SK-N-SH (cell line): ENCODE data around the gene ABLIM1. TPM values are rescaled to one million over a fixed set of nuclear protein-coding genes. Genes with fewer than 3 reads are reported as not detected.

Experiments used
- CTCF ChIA-PET: fragments of 300-600, 350-600 bp; formaldehyde crosslinking; extraction: SDS; loops from one replicate; lab custom pipeline; 2021; lab: Yijun Ruan, JAX
- POLR2A ChIA-PET: fragments of 350-600 bp; sonication (Branson Sonifier 250); formaldehyde crosslinking; extraction: SDS; loops from one replicate; lab custom pipeline; 2020; ENCODE audit warnings: antibody characterized with exemption, inconsistent platforms; lab: Yijun Ruan, JAX
- DNase-seq: peaks from one replicate; pipeline ENCODE4 v3.0.0; 2012
- H2AFZ ChIP-seq: fragments of 200-600 bp; sonication (generic); 2 replicates; pipeline ENCODE4 v1.8.1; 2016; ENCODE audit warnings: antibody characterized with exemption, mild to moderate bottlenecking, low read depth
- H3F3A ChIP-seq: fragments of 200-600 bp; sonication (generic); replicated peaks from 2 replicates; pipeline ENCODE3; 2016; ENCODE audit warnings: antibody characterized with exemption, mild to moderate bottlenecking; ENCODE audit not compliant: insufficient read depth
- H3K27ac ChIP-seq, 2 experiments: fragments of 200-500 bp in 1 of 2; fragments of 200-600 bp in 1 of 2; sonication (Bioruptor generic) in 1 of 2; sonication (generic), shearing (Covaris generic) in 1 of 2; 2 replicates each; pipeline versions ENCODE4 v1.5.1 to v1.6.1; 2014 to 2016; ENCODE audit warnings: low read depth in 2 of 2, inconsistent platforms in 1 of 2, low read length in 1 of 2, mild to moderate bottlenecking in 1 of 2, mixed read lengths in 1 of 2
- H3K27me3 ChIP-seq: fragments of 200-600 bp; sonication (generic), shearing (Covaris generic); 2 replicates; pipeline ENCODE4 v1.6.1; 2016; ENCODE audit warnings: mixed run types; ENCODE audit not compliant: insufficient read depth
- H3K36me3 ChIP-seq, 2 experiments: fragments of 200-500 bp in 1 of 2; fragments of 200-600 bp in 1 of 2; sonication (Bioruptor generic) in 1 of 2; sonication (generic) in 1 of 2; replicated peaks in 1 of 2; 2 replicates each; pipeline versions ENCODE3 to v1.5.1; 2014 to 2016; ENCODE audit warnings: low read length in 1 of 2, mild to moderate bottlenecking in 1 of 2; ENCODE audit not compliant: insufficient read depth in 2 of 2, control insufficient read depth in 1 of 2
- H3K4me1 ChIP-seq, 2 experiments: fragments of 200-500 bp in 1 of 2; fragments of 200-600 bp in 1 of 2; sonication (Bioruptor generic) in 1 of 2; sonication (generic), shearing (Covaris generic) in 1 of 2; 2 replicates each; pipeline versions ENCODE4 v1.5.1 to v1.6.1; 2014 to 2016; ENCODE audit warnings: low read depth in 1 of 2, low read length in 1 of 2, mixed run types in 1 of 2; ENCODE audit not compliant: insufficient read depth in 2 of 2, control insufficient read depth in 1 of 2
- H3K4me2 ChIP-seq: fragments of 200-600 bp; sonication (generic), shearing (Covaris generic); 2 replicates; pipeline ENCODE4 v1.6.1; 2017; ENCODE audit warnings: mixed run types
- H3K4me3 ChIP-seq, 2 experiments: fragments of 200-500 bp in 1 of 2; fragments of 200-600 bp in 1 of 2; sonication (Bioruptor generic) in 1 of 2; sonication (generic), shearing (Covaris generic) in 1 of 2; 2 replicates each; pipeline versions ENCODE4 v1.5.1 to v1.8.1; 2014 to 2016; ENCODE audit warnings: low read depth in 2 of 2, inconsistent platforms in 1 of 2, low read length in 1 of 2, mild to moderate bottlenecking in 1 of 2, mixed read lengths in 1 of 2, moderate library complexity in 1 of 2
- H3K79me2 ChIP-seq: fragments of 200-600 bp; sonication (generic); 2 replicates; pipeline ENCODE4 v1.8.1; 2017; ENCODE audit warnings: mild to moderate bottlenecking; ENCODE audit not compliant: insufficient read depth
- H3K9ac ChIP-seq: fragments of 200-600 bp; sonication (generic); 2 replicates; pipeline ENCODE4 v1.6.1; 2017; ENCODE audit warnings: mixed run types
- H3K9me2 ChIP-seq: fragments of 200-600 bp; sonication (generic); 2 replicates; pipeline ENCODE4 v1.6.1; 2017; ENCODE audit warnings: mixed run types
- H3K9me3 ChIP-seq: fragments of 200-600 bp; sonication (generic); 2 replicates; pipeline ENCODE4 v1.6.1; 2017; ENCODE audit warnings: mixed run types, mild to moderate bottlenecking, moderate library complexity
- H4K20me1 ChIP-seq: fragments of 200-600 bp; sonication (generic); 2 replicates; pipeline ENCODE4 v1.6.1; 2017; ENCODE audit warnings: mild to moderate bottlenecking, mixed run types; ENCODE audit not compliant: insufficient read depth
- CHD2 ChIP-seq: fragments of 150-350 bp; IDR thresholded peaks from 2 replicates; pipeline ENCODE4 v1.6.1; 2018; ENCODE audit warnings: low read length; ENCODE audit not compliant: partially characterized antibody
- EP300 ChIP-seq, 2 experiments: IDR thresholded peaks; 2 replicates each; pipeline versions ENCODE4 v1.4.0 to v1.6.1; 2012; ENCODE audit warnings: borderline replicate concordance in 1 of 2, low read depth in 1 of 2, low read length in 1 of 2
- EZH2phosphoT487 ChIP-seq: fragments of 200-600 bp; sonication (generic); IDR thresholded peaks from 2 replicates; pipeline ENCODE4 v1.6.1; 2017; ENCODE audit warnings: low read depth, mixed run types, mild to moderate bottlenecking, antibody characterized with exemption, moderate library complexity, borderline replicate concordance
- FOSL2 ChIP-seq: IDR thresholded peaks from 2 replicates; pipeline ENCODE4 v1.4.0; 2012; ENCODE audit warnings: low read depth, mild to moderate bottlenecking, moderate library complexity, borderline replicate concordance
- FOXJ3 ChIP-seq: sonication (generic); formaldehyde crosslinking; IDR thresholded peaks from 2 replicates; pipeline ENCODE4 v1.5.1; 2020; ENCODE audit warnings: mild to moderate bottlenecking, missing genetic modification reagents
- GABPA ChIP-seq: IDR thresholded peaks from 2 replicates; pipeline ENCODE4 v1.4.0; 2012; ENCODE audit warnings: low read depth, mild to moderate bottlenecking
- GATA2 ChIP-seq: sonication (generic); formaldehyde crosslinking; IDR thresholded peaks from 2 replicates; pipeline ENCODE4 v1.5.0; 2020; ENCODE audit warnings: mild to moderate bottlenecking, missing genetic modification reagents
- MEF2A ChIP-seq: IDR thresholded peaks from 2 replicates; pipeline ENCODE4 v1.4.0; 2012; ENCODE audit warnings: low read depth, borderline replicate concordance
- NFIC ChIP-seq: IDR thresholded peaks from 2 replicates; pipeline ENCODE4 v1.4.0; 2012; ENCODE audit warnings: borderline replicate concordance
- NRF1 ChIP-seq: IDR thresholded peaks from 2 replicates; pipeline ENCODE4 v1.6.1; 2012; ENCODE audit warnings: low read depth, mild to moderate bottlenecking, low read length
- RFX5 ChIP-seq: IDR thresholded peaks from 2 replicates; pipeline ENCODE4 v1.6.1; 2012; ENCODE audit warnings: mild to moderate bottlenecking, improper control_type of control experiment, low read length
- RXRA ChIP-seq: IDR thresholded peaks from 2 replicates; pipeline ENCODE4 v1.4.0; 2012; ENCODE audit warnings: low read depth, mild to moderate bottlenecking, borderline replicate concordance
- SIN3A ChIP-seq: IDR thresholded peaks from 2 replicates; pipeline ENCODE4 v1.6.1; 2012; ENCODE audit warnings: low read depth, mild to moderate bottlenecking, low read length, moderate library complexity, borderline replicate concordance
- TCF12 ChIP-seq: IDR thresholded peaks from 2 replicates; pipeline ENCODE4 v1.4.0; 2012
- TEAD4 ChIP-seq: IDR thresholded peaks from 2 replicates; pipeline ENCODE4 v1.4.0; 2012; ENCODE audit warnings: mild to moderate bottlenecking, borderline replicate concordance; ENCODE audit not compliant: insufficient read depth
- WGBS: methylation state at CpG from one replicate; pipeline ENCODE4 v1.1.6; 2017; ENCODE audit warnings: low lambda C conversion rate; 5-methylcytosine and 5-hydroxymethylcytosine counted together
- polyA plus RNA-seq, 3 experiments: library from polyadenylated mRNA; depleted of rRNA; stranded (reverse); fragments of >200 nt; gene quantifications; 2 replicates each; pipeline ENCODE4 v1.2.3, GENCODE V29; 2012
- TF ChIP-seq, protein P1 (sequence below): fragments of 150-350 bp; IDR thresholded peaks from 2 replicates; pipeline ENCODE4 v1.6.1; 2016; ENCODE audit warnings: mild to moderate bottlenecking, low read depth, low read length
- TF ChIP-seq, protein P2 (sequence below): IDR thresholded peaks from 2 replicates; pipeline ENCODE4 v1.4.0; 2012; ENCODE audit warnings: low read depth, borderline replicate concordance
- TF ChIP-seq, protein P3 (sequence below): fragments of 200-600 bp; sonication (generic); IDR thresholded peaks from 2 replicates; pipeline ENCODE4 v1.6.1; 2017; ENCODE audit warnings: antibody characterized with exemption, mild to moderate bottlenecking, moderate library complexity
- TF ChIP-seq, protein P4 (sequence below): fragments of 150-350 bp; IDR thresholded peaks from 2 replicates; pipeline ENCODE4 v1.6.1; 2017; ENCODE audit warnings: antibody characterized with exemption, low read length, low read depth, borderline replicate concordance

ABLIM1 gene
- polyA plus RNA-seq, 1 of the 3 experiments (the other 2 are of a cell fraction): 16.1 TPM

DNA sequence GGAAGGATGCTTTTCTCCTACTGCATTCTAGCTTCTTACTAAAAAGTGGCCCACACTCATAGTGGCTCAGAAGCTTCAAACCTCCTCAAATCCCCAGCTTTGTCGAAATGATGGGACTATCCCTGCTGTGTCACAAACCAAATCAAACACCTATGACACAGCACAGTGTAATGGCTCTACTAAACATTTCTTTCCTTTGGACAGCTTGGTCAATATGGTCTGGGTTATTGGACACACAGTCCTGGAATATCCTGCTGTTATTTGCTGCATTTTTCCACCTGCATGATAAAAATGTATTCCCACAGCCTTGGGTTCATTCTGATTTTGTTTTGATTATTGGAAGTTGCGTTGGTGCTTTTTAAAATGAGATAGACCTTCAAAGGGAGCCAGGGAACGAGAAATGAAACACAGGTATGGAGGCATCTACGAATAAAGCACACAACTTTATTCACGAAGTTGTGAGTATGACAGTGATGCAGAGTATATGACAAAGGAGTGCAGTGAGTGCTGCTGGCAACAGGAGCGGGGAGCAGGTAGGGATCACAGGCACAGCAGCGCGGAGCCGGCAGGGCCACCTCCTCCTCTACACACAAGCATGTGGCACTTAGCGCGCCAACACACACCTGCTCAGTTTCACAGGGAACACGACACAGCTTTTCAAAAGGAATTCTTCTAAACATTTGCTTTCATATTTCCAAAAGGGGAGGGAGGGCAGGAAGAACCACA is 227.2 kb downstream of the ABLIM1 start:
- Histone ChIP-seq H3K9me3 (no peaks in the 10 kb centered on the region), H3K36me3 (peaks cover 2 to 14% of the 10 kb centered on the region in 2 experiments), H3K79me2 (no peaks in the 10 kb centered on the region), H4K20me1 (no peaks in the 10 kb centered on the region), H3K4me3 (no peak overlapping the region), H2AFZ (no peak overlapping the region), H3K27ac (no peak overlapping the region), H3K4me1 (peaks cover 0 to 4% of the 10 kb centered on the region in 2 experiments; a peak in 1 of 4 replicates), H3K27me3 (0 out of 2 replicates have a peak, but pooled peaks cover 4% of the 10 kb centered on the region)
- CTCF ChIA-PET: interaction anchor here (1.1 to 2.3 kb wide), 4 partner anchors 14 to 127 kb away, joined by 4 to 10 read pairs (median 4); no protein-coding TSS in a partner anchor
- TF ChIP-seq RFX5 (no peak), EZH2phosphoT487 (no peak)
- TF ChIP-seq, protein P1, sequence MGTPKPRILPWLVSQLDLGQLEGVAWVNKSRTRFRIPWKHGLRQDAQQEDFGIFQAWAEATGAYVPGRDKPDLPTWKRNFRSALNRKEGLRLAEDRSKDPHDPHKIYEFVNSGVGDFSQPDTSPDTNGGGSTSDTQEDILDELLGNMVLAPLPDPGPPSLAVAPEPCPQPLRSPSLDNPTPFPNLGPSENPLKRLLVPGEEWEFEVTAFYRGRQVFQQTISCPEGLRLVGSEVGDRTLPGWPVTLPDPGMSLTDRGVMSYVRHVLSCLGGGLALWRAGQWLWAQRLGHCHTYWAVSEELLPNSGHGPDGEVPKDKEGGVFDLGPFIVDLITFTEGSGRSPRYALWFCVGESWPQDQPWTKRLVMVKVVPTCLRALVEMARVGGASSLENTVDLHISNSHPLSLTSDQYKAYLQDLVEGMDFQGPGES: no peak
- TF ChIP-seq, protein P2, sequence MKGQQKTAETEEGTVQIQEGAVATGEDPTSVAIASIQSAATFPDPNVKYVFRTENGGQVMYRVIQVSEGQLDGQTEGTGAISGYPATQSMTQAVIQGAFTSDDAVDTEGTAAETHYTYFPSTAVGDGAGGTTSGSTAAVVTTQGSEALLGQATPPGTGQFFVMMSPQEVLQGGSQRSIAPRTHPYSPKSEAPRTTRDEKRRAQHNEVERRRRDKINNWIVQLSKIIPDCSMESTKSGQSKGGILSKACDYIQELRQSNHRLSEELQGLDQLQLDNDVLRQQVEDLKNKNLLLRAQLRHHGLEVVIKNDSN: no peak
- TF ChIP-seq, all 33 proteins: peak for 0
- no peak overlapping the region for H3K9ac ChIP-seq
- 87% methylated on average over 12 of the region's 12 CpGs for WGBS
- H3F3A ChIP-seq: no peaks in the 10 kb centered on the region
- POLR2A ChIA-PET: no interaction called here
- no peak overlapping the region for H3K4me2 ChIP-seq
- DNase-seq: no peak
- no peaks in the 10 kb centered on the region for H3K9me2 ChIP-seq

DNA sequence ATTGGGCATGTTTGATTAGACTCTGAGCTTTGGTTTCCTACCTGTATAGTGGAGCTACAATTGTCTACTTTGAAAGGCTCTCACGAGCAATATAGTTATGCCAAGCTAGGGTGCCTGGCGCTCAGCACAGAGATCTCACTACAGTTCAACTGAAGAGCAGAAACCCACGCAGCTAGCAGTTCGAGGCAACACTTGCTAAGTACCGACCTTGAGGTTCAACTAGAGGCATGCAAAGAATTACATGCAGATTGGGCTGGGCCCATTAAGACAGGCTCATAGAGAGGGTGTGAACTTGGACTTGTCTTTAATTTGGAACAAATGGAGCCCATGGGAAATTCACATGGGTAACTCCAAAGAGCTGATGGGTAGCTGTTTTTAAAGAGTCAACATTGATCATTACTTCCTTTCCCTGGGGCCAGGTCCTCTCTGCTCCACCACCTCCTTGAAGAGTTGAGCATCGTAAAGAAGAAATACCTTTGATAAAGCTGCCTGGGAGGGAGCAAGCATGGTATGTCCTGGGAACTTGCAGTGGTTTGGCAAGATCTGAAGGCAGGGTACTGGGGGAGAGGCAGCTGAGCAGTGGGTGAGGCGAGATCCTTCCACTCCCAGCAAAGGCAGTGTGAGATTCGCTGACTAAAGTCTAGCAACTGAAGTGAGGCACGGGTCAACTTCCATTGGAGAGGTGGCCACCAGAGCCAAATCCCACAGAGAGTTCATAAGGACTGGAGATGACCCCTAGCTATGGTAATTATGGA is 228.3 kb downstream of the ABLIM1 start:
- Histone ChIP-seq H3K79me2 (no peaks in the 10 kb centered on the region), H3K27ac (no peak overlapping the region)
- 85% methylated on average over 9 of the region's 9 CpGs for WGBS
- TF ChIP-seq GABPA (no peak), TEAD4 (no peak), SIN3A (no peak), MEF2A (no peak), TCF12 (no peak), FOXJ3 (CRISPR knock-in tag) (no peak), EZH2phosphoT487 (no peak), NRF1 (no peak), RXRA (no peak), CHD2 (no peak), EP300 (IDR thresholded peaks at IDR 0.05; ENCODE audit: borderline replicate concordance in 1 of 2, low read depth in 1 of 2, low read length in 1 of 2) (no peak), RFX5 (no peak), GATA2 (no peak), NFIC (no peak), FOSL2 (no peak)
- TF ChIP-seq, protein P3, sequence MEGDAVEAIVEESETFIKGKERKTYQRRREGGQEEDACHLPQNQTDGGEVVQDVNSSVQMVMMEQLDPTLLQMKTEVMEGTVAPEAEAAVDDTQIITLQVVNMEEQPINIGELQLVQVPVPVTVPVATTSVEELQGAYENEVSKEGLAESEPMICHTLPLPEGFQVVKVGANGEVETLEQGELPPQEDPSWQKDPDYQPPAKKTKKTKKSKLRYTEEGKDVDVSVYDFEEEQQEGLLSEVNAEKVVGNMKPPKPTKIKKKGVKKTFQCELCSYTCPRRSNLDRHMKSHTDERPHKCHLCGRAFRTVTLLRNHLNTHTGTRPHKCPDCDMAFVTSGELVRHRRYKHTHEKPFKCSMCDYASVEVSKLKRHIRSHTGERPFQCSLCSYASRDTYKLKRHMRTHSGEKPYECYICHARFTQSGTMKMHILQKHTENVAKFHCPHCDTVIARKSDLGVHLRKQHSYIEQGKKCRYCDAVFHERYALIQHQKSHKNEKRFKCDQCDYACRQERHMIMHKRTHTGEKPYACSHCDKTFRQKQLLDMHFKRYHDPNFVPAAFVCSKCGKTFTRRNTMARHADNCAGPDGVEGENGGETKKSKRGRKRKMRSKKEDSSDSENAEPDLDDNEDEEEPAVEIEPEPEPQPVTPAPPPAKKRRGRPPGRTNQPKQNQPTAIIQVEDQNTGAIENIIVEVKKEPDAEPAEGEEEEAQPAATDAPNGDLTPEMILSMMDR: no peak
- TF ChIP-seq, protein P4, sequence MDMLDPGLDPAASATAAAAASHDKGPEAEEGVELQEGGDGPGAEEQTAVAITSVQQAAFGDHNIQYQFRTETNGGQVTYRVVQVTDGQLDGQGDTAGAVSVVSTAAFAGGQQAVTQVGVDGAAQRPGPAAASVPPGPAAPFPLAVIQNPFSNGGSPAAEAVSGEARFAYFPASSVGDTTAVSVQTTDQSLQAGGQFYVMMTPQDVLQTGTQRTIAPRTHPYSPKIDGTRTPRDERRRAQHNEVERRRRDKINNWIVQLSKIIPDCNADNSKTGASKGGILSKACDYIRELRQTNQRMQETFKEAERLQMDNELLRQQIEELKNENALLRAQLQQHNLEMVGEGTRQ: no peak
- TF ChIP-seq, all 33 proteins: peak for 0
- Histone ChIP-seq H4K20me1 (no peaks in the 10 kb centered on the region), H3K27me3 (0 out of 2 replicates have a peak, but pooled peaks cover 4% of the 10 kb centered on the region), H3K9ac (no peak overlapping the region), H3K4me1 (peaks cover 0 to 4% of the 10 kb centered on the region in 2 experiments; a peak in 1 of 4 replicates), H3K4me2 (no peak overlapping the region), H3F3A (no peaks in the 10 kb centered on the region), H3K9me3 (no peaks in the 10 kb centered on the region), H3K36me3 (peaks cover 2 to 9% of the 10 kb centered on the region in 2 experiments), H3K9me2 (no peaks in the 10 kb centered on the region), H3K4me3 (no peak overlapping the region), H2AFZ (no peak overlapping the region)
- ChIA-PET CTCF (interaction anchor here (0.8 to 2.3 kb wide), 7 partner anchors 11 to 357 kb away, joined by 3 to 10 read pairs (median 4); no protein-coding TSS in a partner anchor), POLR2A (no interaction called here)
- no peak for DNase-seq
